ENCODE measurements around the gene HTR6.

- no peak for TF ChIP-seq CTCF (IDR thresholded peaks at IDR 0.05; ENCODE audit: low read length)
- no peak for TF ChIP-seq EZH2 (optimal IDR thresholded peaks at IDR 0.05; ENCODE audit: low read depth, low read length)
- TF ChIP-seq EZH2phosphoT487 (IDR thresholded peaks at IDR 0.05; ENCODE audit: low read length): no peak
These were observed 18.0 kb upstream of the HTR6 start for GRCh38 chr1:19646377-19647319.

Data from MM.1S (cell line).